GM12878 (cell line): ENCODE data around the gene TUBAL3. TPM values are rescaled to one million over a fixed set of nuclear protein-coding genes. Genes with fewer than 3 reads are reported as not detected.

Experiments used
- ATAC-seq: fragments of 200-7000 bp; cut with Tn5 transposase; 3 replicates; pipeline ENCODE4 v1.9.1; 2020; ENCODE audit warnings: mild to moderate bottlenecking, moderate library complexity
- BruUV-seq: library from RNA; stranded (reverse); fragments of 400-500 nt; replicated peaks from 2 replicates; lab custom pipeline; 2021; lab: Mats Ljungman, UMichigan
- CTCF ChIA-PET: fragments of 300-600 bp; sonication (Branson Sonifier 250); formaldehyde crosslinking; extraction: SDS; loops from one replicate; lab custom pipeline; 2021; ENCODE audit warnings: inconsistent platforms; lab: Yijun Ruan, JAX
- POLR2A ChIA-PET: fragments of 350-600 bp; formaldehyde crosslinking; extraction: SDS; loops from one replicate; lab custom pipeline; 2021; ENCODE audit warnings: inconsistent platforms; lab: Charles Lee
- RAD21 ChIA-PET: fragments of 300-600 bp; sonication (Branson Sonifier 250); formaldehyde crosslinking; loops from one replicate; lab custom pipeline; 2023; ENCODE audit warnings: antibody characterized with exemption; ENCODE audit not compliant: unreplicated experiment; lab: Charles Lee
- SMC1A ChIA-PET: fragments of 300-600 bp; sonication (Branson Sonifier 250); formaldehyde crosslinking; loops from one replicate; lab custom pipeline; 2023; ENCODE audit not compliant: unreplicated experiment, uncharacterized antibody; lab: Charles Lee
- DNase-seq: peaks from one replicate; pipeline ENCODE4 v3.0.0-alpha.2; 2011; ENCODE audit warnings: low read depth, low spot score
- FAIRE-seq: peaks from 3 replicates; lab custom pipeline; 2011; peaks lifted over from hg19 to GRCh38; lab: Jason Lieb, UNC
- H2AFZ ChIP-seq: 2 replicates; pipeline ENCODE4 v1.6.0; 2011; ENCODE audit warnings: low read depth, low read length, control low read depth; ENCODE audit not compliant: control insufficient read depth
- H3K27ac ChIP-seq: 2 replicates; pipeline ENCODE4 v1.5.1; 2011; ENCODE audit warnings: control low read depth; ENCODE audit not compliant: control insufficient read depth, insufficient read depth
- H3K27me3 ChIP-seq, 2 experiments: replicated peaks in 1 of 2; 2 replicates each; pipeline versions ENCODE4 v1.6.0 to v1.6.1; 2011; ENCODE audit warnings: low read length in 1 of 2; ENCODE audit not compliant: control insufficient read depth in 2 of 2, insufficient read depth in 2 of 2
- H3K36me3 ChIP-seq, 2 experiments: 2 replicates each; pipeline ENCODE4 v1.5.1; 2011; ENCODE audit warnings: low read length in 1 of 2; ENCODE audit not compliant: control insufficient read depth in 2 of 2, insufficient read depth in 2 of 2
- H3K4me1 ChIP-seq: 2 replicates; pipeline ENCODE4 v1.6.1; 2011; ENCODE audit warnings: mild to moderate bottlenecking, low read length, moderate library complexity, mixed read lengths; ENCODE audit not compliant: control insufficient read depth, insufficient read depth
- H3K4me2 ChIP-seq: 2 replicates; pipeline ENCODE4 v1.6.0; 2011; ENCODE audit warnings: control low read depth; ENCODE audit not compliant: control insufficient read depth, insufficient read depth
- H3K4me3 ChIP-seq: fragments of 200-600 bp; sonication (generic); 2 replicates; pipeline ENCODE4 v1.5.1; 2016
- H3K79me2 ChIP-seq: 2 replicates; pipeline ENCODE4 v1.6.0; 2011; ENCODE audit warnings: low read length; ENCODE audit not compliant: control insufficient read depth, insufficient read depth
- H3K9ac ChIP-seq: 2 replicates; pipeline ENCODE4 v1.8.0; 2011; ENCODE audit warnings: low read length, control low read depth, mixed read lengths; ENCODE audit not compliant: control insufficient read depth, insufficient read depth
- H3K9me3 ChIP-seq: replicated peaks from 3 replicates; pipeline ENCODE4 v1.5.1; 2011; ENCODE audit warnings: mild to moderate bottlenecking, low read length; ENCODE audit not compliant: control insufficient read depth, insufficient read depth
- H4K20me1 ChIP-seq: 2 replicates; pipeline ENCODE4 v1.6.0; 2011; ENCODE audit not compliant: control insufficient read depth, insufficient read depth
- ASH2L ChIP-seq: fragments of 300-600, 200-600 bp; sonication (generic); IDR thresholded peaks from 2 replicates; pipeline ENCODE4 v1.6.1; 2017; ENCODE audit warnings: low read depth, mild to moderate bottlenecking, borderline replicate concordance
- E4F1 ChIP-seq: fragments of 450-650 bp; IDR thresholded peaks from 2 replicates; pipeline ENCODE4 v1.6.1; 2018; ENCODE audit warnings: borderline replicate concordance, mild to moderate bottlenecking; ENCODE audit not compliant: partially characterized antibody
- ELK1 ChIP-seq: IDR thresholded peaks from 2 replicates; pipeline ENCODE4 v1.6.1; 2012; ENCODE audit warnings: low read depth, low read length, improper control_type of control experiment
- FOXK2 ChIP-seq: fragments of 450-650 bp; IDR thresholded peaks from 2 replicates; pipeline ENCODE4 v1.6.1; 2017; ENCODE audit warnings: mild to moderate bottlenecking, moderate library complexity
- GATAD2B ChIP-seq: fragments of 450-650 bp; conservative IDR thresholded peaks from 2 replicates; pipeline ENCODE4 v1.6.1; 2017; ENCODE audit warnings: low read depth, mild to moderate bottlenecking, moderate library complexity
- PKNOX1 ChIP-seq: fragments of 450-650 bp; IDR thresholded peaks from 2 replicates; pipeline ENCODE4 v1.6.1; 2016; ENCODE audit warnings: mild to moderate bottlenecking
- POLR2A ChIP-seq: IDR thresholded peaks from 2 replicates; pipeline ENCODE4 v1.6.1; 2011; ENCODE audit warnings: low read depth, mild to moderate bottlenecking, low read length
- SMC3 ChIP-seq: IDR thresholded peaks from 2 replicates; pipeline ENCODE4 v1.6.1; 2011; ENCODE audit warnings: low read length, improper control_type of control experiment, borderline replicate concordance
- TCF12 ChIP-seq: IDR thresholded peaks from 2 replicates; pipeline ENCODE4 v1.6.1; 2011; ENCODE audit warnings: low read depth, mild to moderate bottlenecking, low read length
- YY1 ChIP-seq: IDR thresholded peaks from 2 replicates; pipeline ENCODE4 v1.6.1; 2011; ENCODE audit warnings: low read depth, mild to moderate bottlenecking, low read length
- WGBS: methylation state at CpG from one replicate; pipeline ENCODE4 v1.1.6; 2016; ENCODE audit warnings: low lambda C conversion rate; ENCODE audit not compliant: insufficient replicate concordance, insufficient coverage; ENCODE audit errors: missing lambda C conversion rate; 5-methylcytosine and 5-hydroxymethylcytosine counted together
- in situ Hi-C: fragments of 300-500 bp; cut with MboI; formaldehyde crosslinking; loops from 9 replicates; pipeline ENCODE4 v1.14.3; 2018; ENCODE audit warnings: mixed read lengths
- intact Hi-C: fragments of 100-400 bp; cut with micrococcal nuclease; formaldehyde crosslinking; loops from one replicate; pipeline ENCODE4 v1.14.2; 2022; ENCODE audit not compliant: unreplicated experiment
- polyA plus RNA-seq, 11 experiments: library from polyadenylated mRNA; depleted of rRNA in 4 of 11; unstranded in 6 of 11; stranded (reverse) in 5 of 11; fragments of >200 nt; fragmentation: Nextera tagmentation in 4 of 11; fragmentation: Illumina TruSeq in 1 of 11; extraction: Ambion mirVana in 4 of 11; extraction: Trizol in 1 of 11; gene quantifications; 1 replicate in 1 of 11; 2 replicates in 10 of 11; pipeline versions ENCODE4 v1.2.1 to v1.2.3, GENCODE V29; 2011 to 2016; ENCODE audit warnings: inconsistent platforms in 2 of 11, missing spikeins in 2 of 11, low read depth in 1 of 11
- total RNA-seq, 4 experiments: library from RNA; depleted of rRNA in 3 of 4; stranded (reverse); fragments of >200 nt in 3 of 4; fragmentation: Illumina TruSeq in 1 of 4; extraction: Trizol in 1 of 4; gene quantifications; 2 replicates each; pipeline versions ENCODE4 v1.2.1 to v1.2.3, GENCODE V29; 2013 to 2021

Gene TUBAL3
- total and polyA plus RNA-seq, 10 of the 15 experiments (the other 5 are each of a cell fraction or from before 2014, with no cell fraction given): 0.03 to 0.06 TPM; not detected in 8

- TF ChIP-seq ASH2L: no peak
- no peak for TF ChIP-seq FOXK2
- TF ChIP-seq SMC3: no peak
Measured at GRCh38 chr10:5428133-5428532, 23.5 kb upstream of the TUBAL3 start (continued).

- Histone ChIP-seq H2AFZ (no peak overlapping the region; the same call in 1 of the 2 replicates), H3K9ac (no peak overlapping the region), H3K27ac (no peak overlapping the region), H3K4me1 (no peaks in the 10 kb centered on the region), H3K4me2 (no peak overlapping the region), H3K4me3 (no peak overlapping the region), H4K20me1 (no peaks in the 10 kb centered on the region), H3K79me2 (no peaks in the 10 kb centered on the region; the same call in none of the 2 replicates), H3K9me3 (no peaks in the 10 kb centered on the region), H3K27me3 (no peaks in the 10 kb centered on the region), H3K36me3 (no peaks in the 10 kb centered on the region; a peak in 1 of 4 replicates)
- no TSS peak for BruUV-seq
- POLR2A ChIA-PET: no interaction called here
- in situ Hi-C loops: no loop called here
- CTCF ChIA-PET: interaction anchor here (0.7 to 4.4 kb wide), 10 partner anchors 10 to 610 kb away, joined by 3 to 60 read pairs (median 10); no protein-coding TSS in a partner anchor
- no peak for FAIRE-seq
- 47% methylated on average over 4 of the region's 4 CpGs for WGBS
- no peak for DNase-seq
- TF ChIP-seq YY1 (no peak), GATAD2B (no peak), TCF12 (no peak), E4F1 (no peak), ELK1 (no peak), POLR2A (no peak), PKNOX1 (no peak)
- ATAC-seq: no peak; the same call in 2 of the 3 replicates
- SMC1A ChIA-PET: interaction anchor here (0.7 to 4.3 kb wide), 5 partner anchors 10 to 198 kb away, joined by 3 to 19 read pairs (median 8); no protein-coding TSS in a partner anchor
- RAD21 ChIA-PET: interaction anchor here (0.8 kb wide), 1 partner anchor 9 kb away, joined by 4 read pairs; no protein-coding TSS in a partner anchor
- intact Hi-C loops: no loop called here
Measured at GRCh38 chr10:5424751-5425150, 20.1 kb upstream of the TUBAL3 start.
